Endometrium (tissue), 2 donors: ENCODE data around the gene SMNDC1.

Experiments used
- FAIRE-seq: peaks from 2 replicates; lab custom pipeline; 2012; peaks lifted over from hg19 to GRCh38; lab: Jason Lieb, UNC
- donor health status: control.
- donor health status: control.

Gene SMNDC1

GRCh38 chr10:110327262-110327914 lies 22.7 kb upstream of the SMNDC1 start:
- FAIRE-seq, result no peak

DNA sequence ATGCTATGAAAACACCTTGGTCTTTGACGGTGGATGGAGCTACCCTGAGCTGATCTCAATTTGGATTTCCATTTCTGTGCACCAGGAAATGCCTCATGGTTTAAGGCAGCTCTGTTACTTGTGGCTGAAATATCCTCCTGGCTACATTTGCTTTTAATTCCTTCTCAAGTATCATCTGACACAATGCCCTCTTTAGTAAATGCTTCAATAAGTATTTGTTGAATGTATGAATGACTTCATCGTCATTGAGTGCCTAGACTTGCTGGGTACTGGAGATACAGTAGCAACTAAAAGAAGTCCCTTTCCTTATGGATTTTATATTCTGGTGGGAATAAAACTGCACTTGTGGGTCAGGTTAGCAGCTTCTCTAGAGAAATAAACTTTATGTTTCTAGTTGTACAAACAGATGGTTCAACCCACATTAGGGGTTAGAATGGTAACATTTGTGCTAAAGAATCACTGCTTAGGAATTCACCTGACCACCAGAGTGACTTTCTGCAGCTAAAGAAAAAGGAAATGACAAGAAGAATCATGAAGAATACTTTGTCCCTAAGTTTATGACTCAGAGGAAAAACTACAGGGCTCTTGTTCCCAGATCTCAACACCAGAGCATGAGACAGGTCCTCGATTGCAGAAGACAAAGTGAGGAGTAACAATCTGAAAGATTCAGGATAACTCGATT lies 21.8 kb upstream of the SMNDC1 start:
- no peak for FAIRE-seq

GRCh38 chr10:110324805-110325280 lies 20.1 kb upstream of the SMNDC1 start:
- no peak for FAIRE-seq

DNA sequence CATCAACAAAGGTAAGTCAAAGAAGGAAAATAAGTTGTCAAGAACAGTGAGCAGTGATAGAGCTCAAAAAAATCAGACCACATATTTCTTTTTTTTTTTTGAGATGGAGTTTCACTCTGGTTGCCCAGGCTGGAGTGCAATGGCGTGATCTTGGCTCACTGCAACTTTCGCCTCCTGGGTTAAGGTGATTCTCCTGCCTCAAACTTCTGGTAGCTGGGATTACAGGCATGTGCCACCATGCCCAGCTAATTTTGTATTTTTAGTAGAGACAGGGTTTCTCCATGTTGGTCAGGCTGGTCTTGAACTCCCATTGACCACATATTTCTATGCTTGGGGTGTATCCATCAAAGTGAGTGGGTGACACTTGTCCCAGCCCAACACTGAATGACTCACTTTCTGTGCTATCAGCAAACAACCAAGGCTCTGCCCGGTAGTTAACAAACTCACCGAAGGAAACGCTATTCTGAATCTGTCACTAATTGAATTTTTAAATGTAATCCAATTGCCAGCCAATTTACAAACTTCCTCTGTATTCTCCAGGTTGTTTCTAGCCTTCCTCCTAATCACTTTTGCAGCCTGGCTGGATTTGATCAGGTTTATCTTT lies 19.6 kb upstream of the SMNDC1 start:
- no peak for FAIRE-seq

GRCh38 chr10:110323503-110323902 lies 18.8 kb upstream of the SMNDC1 start:
- FAIRE-seq, result no peak

DNA sequence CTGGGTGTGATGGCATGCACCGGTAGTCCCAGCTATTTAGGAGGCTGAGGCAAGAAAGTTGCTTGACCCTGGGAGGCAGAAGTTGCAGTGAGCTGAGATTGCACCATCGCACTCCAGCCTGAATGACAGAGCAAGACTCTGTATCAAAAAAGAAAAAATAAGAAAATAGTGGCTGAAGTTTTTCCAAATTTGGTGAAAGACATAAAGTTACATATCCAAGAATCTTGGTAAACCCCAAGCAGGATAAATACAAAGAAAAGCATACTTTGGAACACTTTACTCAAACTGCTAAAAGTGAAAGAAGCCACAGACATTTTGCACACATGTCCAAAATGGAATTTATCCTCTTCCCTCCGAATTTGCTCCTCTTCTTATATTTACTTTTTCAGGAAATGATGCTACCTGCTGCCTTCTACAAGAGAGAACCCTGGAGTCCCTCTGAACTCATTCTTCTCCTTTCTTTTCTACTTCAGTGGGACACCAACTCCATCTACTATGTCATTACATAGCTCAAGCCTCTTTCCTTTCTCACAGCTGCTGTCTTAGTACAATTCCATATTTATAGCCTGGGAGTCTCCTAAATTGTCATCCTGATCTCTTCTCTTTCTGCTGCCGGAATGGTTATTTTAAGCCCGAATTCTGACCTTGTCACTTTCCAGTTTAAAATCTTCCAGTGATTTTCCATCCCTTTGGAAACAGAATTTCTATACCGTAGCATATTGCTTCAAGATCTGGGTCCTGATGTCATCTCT lies 17.3 kb upstream of the SMNDC1 start:
- FAIRE-seq, result no peak

- FAIRE-seq, result no peak
These were observed 13.4 kb upstream of the SMNDC1 start for GRCh38 chr10:110317866-110318850.

DNA sequence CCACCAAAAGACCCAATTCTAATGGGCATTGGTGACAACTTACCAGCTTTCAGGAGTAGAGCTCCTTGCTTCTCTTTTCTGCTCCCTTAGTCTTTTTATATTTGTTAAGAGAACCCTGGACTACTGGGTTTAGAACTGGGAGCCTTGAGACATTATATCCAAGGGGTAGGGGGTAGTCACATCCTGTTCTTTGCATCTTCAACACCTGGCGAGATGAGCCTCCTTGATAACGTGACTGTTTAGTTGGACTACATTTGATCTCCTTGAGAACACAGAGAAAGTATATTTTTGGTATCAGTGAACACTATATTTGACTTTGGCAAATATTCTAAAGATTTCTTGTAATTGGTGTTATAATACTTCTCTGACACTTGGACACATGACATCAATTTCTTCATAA lies 9.0 kb upstream of the SMNDC1 start:
- no peak for FAIRE-seq

- no peak for FAIRE-seq
These were observed 7.5 kb upstream of the SMNDC1 start for GRCh38 chr10:110312206-110312605.

DNA sequence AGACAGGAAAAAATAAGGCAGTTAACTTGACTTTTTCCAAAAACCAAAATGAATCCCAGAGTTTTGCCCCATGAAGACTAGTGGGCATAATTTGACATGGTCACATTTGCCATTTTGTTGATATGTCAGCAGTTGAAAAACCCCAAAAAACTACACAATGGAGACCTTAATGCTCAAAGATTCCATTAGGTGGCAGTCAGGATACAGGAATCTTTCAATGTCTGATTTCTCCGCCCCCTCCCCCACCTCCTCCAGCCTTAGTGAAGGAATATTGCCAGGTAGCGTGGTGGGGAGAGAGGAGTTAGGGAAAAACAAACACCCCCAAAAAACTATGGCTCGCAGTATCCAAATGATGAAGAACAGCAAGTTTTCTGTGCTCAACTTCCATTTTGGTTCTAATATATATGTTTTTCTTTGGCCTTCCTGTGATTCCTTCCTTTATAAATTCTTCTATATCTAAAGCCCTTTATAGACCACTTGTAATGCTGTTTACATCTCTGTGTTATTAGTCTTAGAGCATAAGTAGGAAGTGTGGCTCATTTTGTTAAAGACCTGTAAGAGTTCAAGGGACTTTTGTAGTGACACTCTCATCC lies 6.7 kb upstream of the SMNDC1 start:
- FAIRE-seq, result peak; percentile 64

DNA sequence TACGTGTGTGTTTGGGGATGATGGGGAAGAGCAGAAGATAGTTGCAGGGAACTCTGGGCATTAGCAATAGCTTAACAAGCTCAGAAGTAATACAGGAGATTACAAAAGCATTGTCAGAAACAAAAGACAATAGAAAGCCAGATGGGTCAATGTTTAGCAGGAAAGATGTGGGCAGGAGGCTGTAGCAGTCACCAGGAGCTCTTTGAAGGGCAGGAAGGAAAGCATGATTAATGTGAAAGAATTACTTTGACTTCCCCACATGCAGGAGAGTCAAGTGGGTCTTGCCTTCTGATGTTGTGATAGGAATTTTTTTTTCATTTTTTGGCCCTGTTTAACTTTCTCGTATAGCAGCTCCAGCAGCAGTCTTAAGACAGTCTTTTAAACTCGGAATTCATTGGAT lies 6.0 kb upstream of the SMNDC1 start:
- FAIRE-seq, result no peak

DNA sequence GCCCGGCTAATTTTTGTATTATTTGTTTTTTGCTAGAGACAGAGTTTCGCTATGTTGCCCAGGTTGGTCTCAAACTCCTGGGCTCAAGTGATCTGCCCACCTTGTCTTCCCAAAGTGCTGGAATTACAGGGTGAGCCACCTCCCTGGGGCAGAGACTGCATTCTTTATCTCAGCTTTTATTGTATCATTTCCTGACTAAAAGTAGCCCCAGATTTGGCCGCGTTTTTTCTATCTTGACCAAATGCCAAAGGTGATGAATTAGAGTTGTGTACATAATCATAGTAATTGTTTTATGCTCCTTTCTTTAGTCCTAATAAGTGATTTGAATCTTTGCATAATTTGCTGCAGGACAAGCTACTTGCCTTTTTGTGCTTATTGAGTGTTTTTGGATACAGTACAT lies 3.1 kb upstream of the SMNDC1 start:
- no peak for FAIRE-seq

- FAIRE-seq, result no peak
These were observed 1.7 kb upstream of the SMNDC1 start for GRCh38 chr10:110306452-110306768.

GRCh38 chr10:110305767-110306451 lies 1.2 kb upstream of the SMNDC1 start:
- FAIRE-seq, result peak; percentile 92

GRCh38 chr10:110304394-110304779 lies 333 bp downstream of the SMNDC1 start:
- FAIRE-seq, result no peak

DNA sequence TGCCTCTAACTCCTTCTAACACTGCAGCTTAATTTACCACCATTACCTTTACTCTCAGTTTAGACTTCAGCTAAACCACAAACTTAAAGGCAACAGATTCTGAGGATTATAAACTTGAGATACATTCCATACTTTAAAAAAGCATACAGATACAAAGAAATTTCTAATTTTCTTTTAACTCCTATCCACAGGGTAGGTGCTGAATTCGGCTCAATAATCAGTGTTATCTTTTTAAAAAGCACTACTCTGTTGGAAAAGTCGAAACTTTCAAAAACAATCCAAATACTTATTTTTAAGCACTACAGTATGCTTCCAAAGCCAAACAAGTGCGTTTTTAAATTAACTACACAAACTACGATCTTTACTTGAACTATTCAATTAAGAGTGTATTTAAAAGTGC lies 1.0 kb downstream of the SMNDC1 start:
- FAIRE-seq, result no peak

GRCh38 chr10:110300486-110300986 lies 4.2 kb downstream of the SMNDC1 start:
- FAIRE-seq, result no peak

- FAIRE-seq, result no peak
These were observed 7.8 kb downstream of the SMNDC1 start for GRCh38 chr10:110296966-110297365.

DNA sequence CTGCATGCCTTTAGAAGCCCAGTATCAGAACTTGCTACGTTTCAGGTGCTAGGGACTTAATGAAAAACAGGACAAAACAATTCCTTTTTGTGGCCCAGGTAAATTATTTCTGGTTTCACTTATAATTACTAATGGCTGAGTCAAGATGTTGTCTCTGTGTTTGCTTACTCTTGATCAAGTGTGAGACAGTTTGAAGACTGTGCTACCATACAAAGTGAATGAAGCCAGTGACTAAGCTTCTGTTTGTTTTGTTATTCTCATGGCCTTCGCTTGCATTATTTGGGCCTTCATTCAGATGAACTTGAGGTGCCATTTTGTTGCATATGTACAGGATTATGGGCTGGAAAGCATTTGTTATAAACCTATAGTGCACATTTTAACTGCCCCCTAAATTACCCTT lies 17.9 kb downstream of the SMNDC1 start:
- FAIRE-seq, result no peak

DNA sequence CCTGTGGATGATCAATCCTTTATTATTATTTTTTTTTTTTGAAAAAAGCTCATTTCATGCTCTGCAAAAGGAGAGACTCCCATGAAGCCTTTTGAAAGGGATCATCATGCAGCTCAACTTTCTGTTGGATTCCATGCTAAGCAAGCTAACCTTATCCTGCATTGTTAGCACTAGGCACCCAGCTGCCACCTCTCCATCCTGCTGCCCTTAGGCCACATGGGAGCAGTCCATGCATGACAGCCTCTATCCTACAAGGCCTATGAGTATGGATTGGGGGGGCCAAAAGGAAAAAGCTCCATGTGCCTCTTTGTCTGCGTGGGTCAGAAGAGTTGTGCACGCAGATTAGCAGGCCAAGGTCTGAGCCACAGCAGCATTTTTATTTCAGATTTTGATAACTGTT lies 19.2 kb downstream of the SMNDC1 start:
- FAIRE-seq, result no peak

- FAIRE-seq, result no peak
These were observed 20.5 kb downstream of the SMNDC1 start for GRCh38 chr10:110284262-110284661.
